SK-N-SH (cell line): Measurements from ENCODE around the gene RNFT2. TPM values are rescaled to one million over a fixed set of nuclear protein-coding genes. Genes with fewer than 3 reads are reported as not detected.

Experiments
- CTCF ChIA-PET: fragments of 300-600, 350-600 bp; formaldehyde crosslinking; extraction: SDS; loops from one replicate; lab custom pipeline; 2021; lab: Yijun Ruan, JAX
- POLR2A ChIA-PET: fragments of 350-600 bp; sonication (Branson Sonifier 250); formaldehyde crosslinking; extraction: SDS; loops from one replicate; lab custom pipeline; 2020; ENCODE audit warnings: antibody characterized with exemption, inconsistent platforms; lab: Yijun Ruan, JAX
- DNase-seq: peaks from one replicate; pipeline ENCODE4 v3.0.0; 2012
- H2AFZ ChIP-seq: fragments of 200-600 bp; sonication (generic); 2 replicates; pipeline ENCODE4 v1.8.1; 2016; ENCODE audit warnings: antibody characterized with exemption, mild to moderate bottlenecking, low read depth
- H3F3A ChIP-seq: fragments of 200-600 bp; sonication (generic); replicated peaks from 2 replicates; pipeline ENCODE3; 2016; ENCODE audit warnings: antibody characterized with exemption, mild to moderate bottlenecking; ENCODE audit not compliant: insufficient read depth
- H3K27ac ChIP-seq, 2 experiments: fragments of 200-500 bp in 1 of 2; fragments of 200-600 bp in 1 of 2; sonication (Bioruptor generic) in 1 of 2; sonication (generic), shearing (Covaris generic) in 1 of 2; 2 replicates each; pipeline versions ENCODE4 v1.5.1 to v1.6.1; 2014 to 2016; ENCODE audit warnings: low read depth in 2 of 2, inconsistent platforms in 1 of 2, low read length in 1 of 2, mild to moderate bottlenecking in 1 of 2, mixed read lengths in 1 of 2
- H3K27me3 ChIP-seq: fragments of 200-600 bp; sonication (generic), shearing (Covaris generic); 2 replicates; pipeline ENCODE4 v1.6.1; 2016; ENCODE audit warnings: mixed run types; ENCODE audit not compliant: insufficient read depth
- H3K36me3 ChIP-seq, 2 experiments: fragments of 200-500 bp in 1 of 2; fragments of 200-600 bp in 1 of 2; sonication (Bioruptor generic) in 1 of 2; sonication (generic) in 1 of 2; replicated peaks in 1 of 2; 2 replicates each; pipeline versions ENCODE3 to v1.5.1; 2014 to 2016; ENCODE audit warnings: low read length in 1 of 2, mild to moderate bottlenecking in 1 of 2; ENCODE audit not compliant: insufficient read depth in 2 of 2, control insufficient read depth in 1 of 2
- H3K4me1 ChIP-seq, 2 experiments: fragments of 200-500 bp in 1 of 2; fragments of 200-600 bp in 1 of 2; sonication (Bioruptor generic) in 1 of 2; sonication (generic), shearing (Covaris generic) in 1 of 2; 2 replicates each; pipeline versions ENCODE4 v1.5.1 to v1.6.1; 2014 to 2016; ENCODE audit warnings: low read depth in 1 of 2, low read length in 1 of 2, mixed run types in 1 of 2; ENCODE audit not compliant: insufficient read depth in 2 of 2, control insufficient read depth in 1 of 2
- H3K4me2 ChIP-seq: fragments of 200-600 bp; sonication (generic), shearing (Covaris generic); 2 replicates; pipeline ENCODE4 v1.6.1; 2017; ENCODE audit warnings: mixed run types
- H3K4me3 ChIP-seq, 2 experiments: fragments of 200-500 bp in 1 of 2; fragments of 200-600 bp in 1 of 2; sonication (Bioruptor generic) in 1 of 2; sonication (generic), shearing (Covaris generic) in 1 of 2; 2 replicates each; pipeline versions ENCODE4 v1.5.1 to v1.8.1; 2014 to 2016; ENCODE audit warnings: low read depth in 2 of 2, inconsistent platforms in 1 of 2, low read length in 1 of 2, mild to moderate bottlenecking in 1 of 2, mixed read lengths in 1 of 2, moderate library complexity in 1 of 2
- H3K79me2 ChIP-seq: fragments of 200-600 bp; sonication (generic); 2 replicates; pipeline ENCODE4 v1.8.1; 2017; ENCODE audit warnings: mild to moderate bottlenecking; ENCODE audit not compliant: insufficient read depth
- H3K9ac ChIP-seq: fragments of 200-600 bp; sonication (generic); 2 replicates; pipeline ENCODE4 v1.6.1; 2017; ENCODE audit warnings: mixed run types
- H3K9me2 ChIP-seq: fragments of 200-600 bp; sonication (generic); 2 replicates; pipeline ENCODE4 v1.6.1; 2017; ENCODE audit warnings: mixed run types
- H3K9me3 ChIP-seq: fragments of 200-600 bp; sonication (generic); 2 replicates; pipeline ENCODE4 v1.6.1; 2017; ENCODE audit warnings: mixed run types, mild to moderate bottlenecking, moderate library complexity
- H4K20me1 ChIP-seq: fragments of 200-600 bp; sonication (generic); 2 replicates; pipeline ENCODE4 v1.6.1; 2017; ENCODE audit warnings: mild to moderate bottlenecking, mixed run types; ENCODE audit not compliant: insufficient read depth
- CHD2 ChIP-seq: fragments of 150-350 bp; IDR thresholded peaks from 2 replicates; pipeline ENCODE4 v1.6.1; 2018; ENCODE audit warnings: low read length; ENCODE audit not compliant: partially characterized antibody
- CTCF ChIP-seq: fragments of 200-600 bp; sonication (generic); IDR thresholded peaks from 2 replicates; pipeline ENCODE4 v1.6.1; 2017; ENCODE audit warnings: antibody characterized with exemption, mild to moderate bottlenecking, moderate library complexity
- EP300 ChIP-seq, 2 experiments: IDR thresholded peaks; 2 replicates each; pipeline versions ENCODE4 v1.4.0 to v1.6.1; 2012; ENCODE audit warnings: borderline replicate concordance in 1 of 2, low read depth in 1 of 2, low read length in 1 of 2
- EZH2phosphoT487 ChIP-seq: fragments of 200-600 bp; sonication (generic); IDR thresholded peaks from 2 replicates; pipeline ENCODE4 v1.6.1; 2017; ENCODE audit warnings: low read depth, mixed run types, mild to moderate bottlenecking, antibody characterized with exemption, moderate library complexity, borderline replicate concordance
- FOSL2 ChIP-seq: IDR thresholded peaks from 2 replicates; pipeline ENCODE4 v1.4.0; 2012; ENCODE audit warnings: low read depth, mild to moderate bottlenecking, moderate library complexity, borderline replicate concordance
- FOXM1 ChIP-seq: IDR thresholded peaks from 2 replicates; pipeline ENCODE4 v1.4.0; 2012; ENCODE audit warnings: low read depth, mild to moderate bottlenecking
- GABPA ChIP-seq: IDR thresholded peaks from 2 replicates; pipeline ENCODE4 v1.4.0; 2012; ENCODE audit warnings: low read depth, mild to moderate bottlenecking
- GATA2 ChIP-seq: sonication (generic); formaldehyde crosslinking; IDR thresholded peaks from 2 replicates; pipeline ENCODE4 v1.5.0; 2020; ENCODE audit warnings: mild to moderate bottlenecking, missing genetic modification reagents
- JUND ChIP-seq: IDR thresholded peaks from 2 replicates; pipeline ENCODE4 v1.4.0; 2012
- MXI1 ChIP-seq: IDR thresholded peaks from 2 replicates; pipeline ENCODE4 v1.6.1; 2012; ENCODE audit warnings: mild to moderate bottlenecking, low read depth, low read length, improper control_type of control experiment
- NRF1 ChIP-seq: IDR thresholded peaks from 2 replicates; pipeline ENCODE4 v1.6.1; 2012; ENCODE audit warnings: low read depth, mild to moderate bottlenecking, low read length
- POLR2AphosphoS5 ChIP-seq: IDR thresholded peaks from 2 replicates; pipeline ENCODE4 v1.6.1; 2012; ENCODE audit warnings: low read depth, low read length
- RAD21 ChIP-seq: IDR thresholded peaks from 2 replicates; pipeline ENCODE4 v1.6.1; 2012; ENCODE audit warnings: mild to moderate bottlenecking, low read length
- RFX5 ChIP-seq: IDR thresholded peaks from 2 replicates; pipeline ENCODE4 v1.6.1; 2012; ENCODE audit warnings: mild to moderate bottlenecking, improper control_type of control experiment, low read length
- RXRA ChIP-seq: IDR thresholded peaks from 2 replicates; pipeline ENCODE4 v1.4.0; 2012; ENCODE audit warnings: low read depth, mild to moderate bottlenecking, borderline replicate concordance
- TCF12 ChIP-seq: IDR thresholded peaks from 2 replicates; pipeline ENCODE4 v1.4.0; 2012
- YY1 ChIP-seq: IDR thresholded peaks from 2 replicates; pipeline ENCODE4 v1.4.0; 2012; ENCODE audit warnings: low read depth, mild to moderate bottlenecking
- WGBS: methylation state at CpG from one replicate; pipeline ENCODE4 v1.1.6; 2017; ENCODE audit warnings: low lambda C conversion rate; 5-methylcytosine and 5-hydroxymethylcytosine counted together
- polyA plus RNA-seq, 3 experiments: library from polyadenylated mRNA; depleted of rRNA; stranded (reverse); fragments of >200 nt; gene quantifications; 2 replicates each; pipeline ENCODE4 v1.2.3, GENCODE V29; 2012
- TF ChIP-seq, protein P1 (sequence below): IDR thresholded peaks from 2 replicates; pipeline ENCODE4 v1.4.0; 2012; ENCODE audit warnings: low read depth, borderline replicate concordance
- TF ChIP-seq, protein P2 (sequence below): fragments of 150-350 bp; IDR thresholded peaks from 2 replicates; pipeline ENCODE4 v1.6.1; 2017; ENCODE audit warnings: antibody characterized with exemption, low read length, low read depth, borderline replicate concordance

Gene RNFT2
- polyA plus RNA-seq, 1 of the 3 experiments (the other 2 are of a cell fraction), result 3.8 TPM

- no peaks in the 10 kb centered on the region for H3K9me2 ChIP-seq
- H3K79me2 ChIP-seq, result no peaks in the 10 kb centered on the region
- no peak overlapping the region for H3K4me2 ChIP-seq
- CTCF ChIA-PET, result no interaction called here
- TF ChIP-seq EP300 (IDR thresholded peaks at IDR 0.05; ENCODE audit: borderline replicate concordance in 1 of 2, low read depth in 1 of 2, low read length in 1 of 2) (no peak), JUND (no peak), TCF12 (no peak), RFX5 (no peak), FOSL2 (no peak), CHD2 (no peak), MXI1 (no peak), NRF1 (no peak)
- TF ChIP-seq, protein P1, sequence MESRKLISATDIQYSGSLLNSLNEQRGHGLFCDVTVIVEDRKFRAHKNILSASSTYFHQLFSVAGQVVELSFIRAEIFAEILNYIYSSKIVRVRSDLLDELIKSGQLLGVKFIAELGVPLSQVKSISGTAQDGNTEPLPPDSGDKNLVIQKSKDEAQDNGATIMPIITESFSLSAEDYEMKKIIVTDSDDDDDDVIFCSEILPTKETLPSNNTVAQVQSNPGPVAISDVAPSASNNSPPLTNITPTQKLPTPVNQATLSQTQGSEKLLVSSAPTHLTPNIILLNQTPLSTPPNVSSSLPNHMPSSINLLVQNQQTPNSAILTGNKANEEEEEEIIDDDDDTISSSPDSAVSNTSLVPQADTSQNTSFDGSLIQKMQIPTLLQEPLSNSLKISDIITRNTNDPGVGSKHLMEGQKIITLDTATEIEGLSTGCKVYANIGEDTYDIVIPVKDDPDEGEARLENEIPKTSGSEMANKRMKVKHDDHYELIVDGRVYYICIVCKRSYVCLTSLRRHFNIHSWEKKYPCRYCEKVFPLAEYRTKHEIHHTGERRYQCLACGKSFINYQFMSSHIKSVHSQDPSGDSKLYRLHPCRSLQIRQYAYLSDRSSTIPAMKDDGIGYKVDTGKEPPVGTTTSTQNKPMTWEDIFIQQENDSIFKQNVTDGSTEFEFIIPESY, result no peak
- H3K27me3 ChIP-seq, result no peaks in the 10 kb centered on the region
- no peaks in the 10 kb centered on the region for H3F3A ChIP-seq
- H3K9ac ChIP-seq, result no peak overlapping the region
- POLR2A ChIA-PET, result no interaction called here
- H3K27ac ChIP-seq, result no peak overlapping the region
- H3K36me3 ChIP-seq, result peaks cover 0 to 7% of the 10 kb centered on the region in 2 experiments
- DNase-seq, result no peak
- no peaks in the 10 kb centered on the region for H3K9me3 ChIP-seq
- H3K4me1 ChIP-seq, result no peaks in the 10 kb centered on the region
- no peak overlapping the region for H3K4me3 ChIP-seq
- WGBS, result 70% methylated on average over 3 of the region's 3 CpGs
- no peak overlapping the region for H2AFZ ChIP-seq
- no peaks in the 10 kb centered on the region for H4K20me1 ChIP-seq
Observed at GRCh38 chr12:116839287-116839830, 101.2 kb downstream of the RNFT2 start.

DNA sequence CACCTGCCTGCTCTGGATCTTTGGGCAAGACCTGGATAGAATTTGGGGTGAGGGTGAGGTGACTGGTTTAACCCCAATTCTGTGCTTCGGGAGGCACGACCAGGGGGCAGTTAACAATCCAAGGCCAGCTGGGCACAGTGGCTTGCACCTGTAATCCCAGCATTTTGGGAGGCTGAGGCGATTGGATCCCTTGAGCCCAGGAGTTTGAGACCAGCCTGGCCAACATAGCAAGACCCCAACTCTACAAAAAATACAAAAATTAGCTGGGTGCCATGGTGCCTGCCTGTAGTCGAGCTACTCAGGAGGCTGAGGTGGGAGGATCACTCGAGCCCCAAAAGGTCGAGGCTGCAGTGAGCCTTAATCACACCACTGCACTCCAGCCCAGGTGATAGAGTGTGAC lies 105.0 kb downstream of the RNFT2 start:
- TF ChIP-seq YY1 (no peak), RXRA (no peak), GATA2 (CRISPR knock-in tag) (no peak), GABPA (no peak), CTCF (no peak), FOSL2 (no peak), POLR2AphosphoS5 (no peak), FOXM1 (no peak), EZH2phosphoT487 (no peak), JUND (no peak), RAD21 (no peak), CHD2 (no peak)
- TF ChIP-seq, protein P2, sequence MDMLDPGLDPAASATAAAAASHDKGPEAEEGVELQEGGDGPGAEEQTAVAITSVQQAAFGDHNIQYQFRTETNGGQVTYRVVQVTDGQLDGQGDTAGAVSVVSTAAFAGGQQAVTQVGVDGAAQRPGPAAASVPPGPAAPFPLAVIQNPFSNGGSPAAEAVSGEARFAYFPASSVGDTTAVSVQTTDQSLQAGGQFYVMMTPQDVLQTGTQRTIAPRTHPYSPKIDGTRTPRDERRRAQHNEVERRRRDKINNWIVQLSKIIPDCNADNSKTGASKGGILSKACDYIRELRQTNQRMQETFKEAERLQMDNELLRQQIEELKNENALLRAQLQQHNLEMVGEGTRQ, result no peak

More for the DNA sequence above, 105.0 kb downstream of the RNFT2 start:
- no peak overlapping the region for H3K27ac ChIP-seq
- POLR2A ChIA-PET, result no interaction called here
- H2AFZ ChIP-seq, result no peak overlapping the region
- no peaks in the 10 kb centered on the region for H3K9me3 ChIP-seq
- no peak overlapping the region for H3K9ac ChIP-seq
- 68% methylated on average over 4 of the region's 6 CpGs for WGBS
- DNase-seq, result no peak
- no peaks in the 10 kb centered on the region for H3K4me1 ChIP-seq
- H3K4me2 ChIP-seq, result no peak overlapping the region
- no peak overlapping the region for H3K4me3 ChIP-seq
- H3K9me2 ChIP-seq, result no peaks in the 10 kb centered on the region
- no peaks in the 10 kb centered on the region for H3F3A ChIP-seq
- H3K79me2 ChIP-seq, result no peaks in the 10 kb centered on the region
- CTCF ChIA-PET, result no interaction called here
- H4K20me1 ChIP-seq, result no peaks in the 10 kb centered on the region
- H3K27me3 ChIP-seq, result no peaks in the 10 kb centered on the region
- H3K36me3 ChIP-seq, result no peaks in the 10 kb centered on the region
